Thoracic aorta (tissue), 2 donors: Measurements from ENCODE around the gene KIDINS220. TPM values are rescaled to one million over a fixed set of nuclear protein-coding genes. Genes with fewer than 3 reads are reported as not detected.

ENCODE experiments used
- ATAC-seq: fragments of 150-250 bp; one replicate; pipeline ENCODE4 v1.8.0; 2017; ENCODE audit warnings: low read depth; ENCODE audit not compliant: insufficient number of reproducible peaks, low FRiP score
- DNase-seq: peaks from one replicate; pipeline ENCODE4 v3.0.0-alpha.2; 2020; ENCODE audit warnings: low spot score
- H3K27ac ChIP-seq, 2 donors: fragments of 200-600 bp; sonication (generic); 1 replicate in 1 of 2; 2 replicates in 1 of 2; pipeline ENCODE4 v1.5.1; 2016; ENCODE audit warnings: mild to moderate bottlenecking in 2 of 2, moderate library complexity in 2 of 2
- H3K27me3 ChIP-seq: fragments of 200-600 bp; sonication (generic); replicated peaks from 2 replicates; pipeline ENCODE4 v1.6.0; 2016; ENCODE audit warnings: mild to moderate bottlenecking; ENCODE audit not compliant: insufficient read depth
- H3K36me3 ChIP-seq: fragments of 200-600 bp; sonication (generic); one replicate; pipeline ENCODE4 v1.5.1; 2016
- H3K4me1 ChIP-seq, 2 donors: fragments of 200-600 bp; sonication (generic); 1 replicate in 1 of 2; 2 replicates in 1 of 2; pipeline versions ENCODE4 v1.5.1 to v1.6.0; 2016; ENCODE audit warnings: low read depth in 2 of 2, mild to moderate bottlenecking in 1 of 2; ENCODE audit not compliant: control insufficient read depth in 1 of 2
- H3K4me3 ChIP-seq: fragments of 200-600 bp; sonication (generic); 2 replicates; pipeline ENCODE4 v1.5.1; 2016; ENCODE audit warnings: mild to moderate bottlenecking
- H3K9me3 ChIP-seq: fragments of 200-600 bp; sonication (generic); 2 replicates; pipeline ENCODE4 v1.5.1; 2016
- CTCF ChIP-seq: fragments of 200-600 bp; sonication (generic); IDR thresholded peaks from one replicate; pipeline ENCODE4 v1.5.1; 2019; ENCODE audit warnings: antibody characterized with exemption
- total RNA-seq, 2 donors: library from RNA; depleted of rRNA; stranded (reverse); fragments of >200 nt; gene quantifications; one replicate each; pipeline versions ENCODE4 v1.1.0 to v1.2.3, GENCODE V29; 2016

KIDINS220 gene
- total RNA-seq, 2 donors from 2014 or later = 107 to 113 TPM

GRCh38 chr2:8719528-8719927 lies 117.9 kb downstream of the KIDINS220 start:
- DNase-seq (no peak), ATAC-seq (no peak)
- no peak for TF ChIP-seq CTCF
- Histone ChIP-seq H3K36me3 (no peaks in the 10 kb centered on the region), H3K4me3 (no peak overlapping the region), H3K4me1 (peaks cover 0 to 2% of the 10 kb centered on the region in 2 donors), H3K9me3 (no peaks in the 10 kb centered on the region), H3K27me3 (no peaks in the 10 kb centered on the region), H3K27ac (no peak overlapping the region)

- ATAC-seq (no peak), DNase-seq (no peak)
- Histone ChIP-seq H3K4me3 (no peak overlapping the region), H3K27me3 (no peaks in the 10 kb centered on the region), H3K4me1 (peaks cover 0 to 15% of the 10 kb centered on the region in 2 donors), H3K36me3 (no peaks in the 10 kb centered on the region), H3K27ac (no peak overlapping the region), H3K9me3 (no peaks in the 10 kb centered on the region)
- no peak for TF ChIP-seq CTCF
These were observed 122.4 kb downstream of the KIDINS220 start for GRCh38 chr2:8714971-8715370.

- no peaks in the 10 kb centered on the region for H3K27me3 ChIP-seq
- no peak for TF ChIP-seq CTCF
- H3K9me3 ChIP-seq = no peaks in the 10 kb centered on the region
- H3K4me1 ChIP-seq = peaks cover 0 to 15% of the 10 kb centered on the region in 2 donors
- no peaks in the 10 kb centered on the region for H3K36me3 ChIP-seq
- no peak for DNase-seq
- peak overlapping the region in 1 of 2 donors; percentile 23 for H3K27ac ChIP-seq
- no peak for ATAC-seq
- H3K4me3 ChIP-seq = no peak overlapping the region
These were observed 123.1 kb downstream of the KIDINS220 start for GRCh38 chr2:8714283-8714682.

GRCh38 chr2:8710951-8711350 lies 126.5 kb downstream of the KIDINS220 start:
- DNase-seq (no peak), ATAC-seq (no peak)
- Histone ChIP-seq H3K9me3 (no peaks in the 10 kb centered on the region), H3K4me1 (peaks cover 0 to 15% of the 10 kb centered on the region in 2 donors), H3K27ac (no peak overlapping the region), H3K4me3 (no peak overlapping the region), H3K27me3 (no peaks in the 10 kb centered on the region), H3K36me3 (no peaks in the 10 kb centered on the region)
- no peak for TF ChIP-seq CTCF

GRCh38 chr2:8709611-8710010 lies 127.8 kb downstream of the KIDINS220 start:
- H3K4me1 ChIP-seq = peaks cover 0 to 14% of the 10 kb centered on the region in 2 donors
- ATAC-seq (no peak), DNase-seq (no peak)
- no peaks in the 10 kb centered on the region for H3K9me3 ChIP-seq
- no peaks in the 10 kb centered on the region for H3K36me3 ChIP-seq
- H3K4me3 ChIP-seq = no peak overlapping the region
- no peak overlapping the region for H3K27ac ChIP-seq
- H3K27me3 ChIP-seq = no peaks in the 10 kb centered on the region
- no peak for TF ChIP-seq CTCF
